Transverse colon (tissue), 4 donors: ENCODE results near the gene NUP153. TPM values are rescaled to one million over a fixed set of nuclear protein-coding genes. Genes with fewer than 3 reads are reported as not detected.
"Not testable (repeated sequence)": the region's sequence is repeated elsewhere in the genome, so short reads cannot be mapped to it uniquely, and the experiment has no call there.

Experiments used
- DNase-seq: peaks from one replicate; pipeline ENCODE4 v3.0.0-alpha.2; 2019
- H3K27ac ChIP-seq, 4 donors: fragments of 200-600 bp; sonication (generic); 2 replicates each; pipeline ENCODE4 v1.5.1; 2016 to 2018; ENCODE audit warnings: inconsistent platforms in 4 of 4
- H3K27me3 ChIP-seq: fragments of 200-600 bp; sonication (generic); 2 replicates; pipeline ENCODE4 v1.5.1; 2017; ENCODE audit warnings: inconsistent platforms
- H3K36me3 ChIP-seq, 4 donors: fragments of 200-600 bp; sonication (generic); 2 replicates each; pipeline ENCODE4 v1.5.1; 2017 to 2019; ENCODE audit warnings: inconsistent platforms in 4 of 4
- H3K4me1 ChIP-seq, 4 donors: fragments of 200-600 bp; sonication (generic); 2 replicates each; pipeline ENCODE4 v1.5.1; 2017 to 2020; ENCODE audit warnings: inconsistent platforms in 4 of 4
- H3K4me3 ChIP-seq, 4 donors: fragments of 200-600 bp; sonication (generic); 1 replicate in 1 of 4; 2 replicates in 3 of 4; pipeline versions ENCODE4 v1.5.1 to v1.6.1; 2017 to 2019; ENCODE audit warnings: inconsistent platforms in 4 of 4
- H3K9me3 ChIP-seq, 2 donors: fragments of 200-600 bp; sonication (generic); 2 replicates each; pipeline ENCODE4 v1.5.1; 2017 to 2019; ENCODE audit warnings: inconsistent platforms in 2 of 2
- EP300 ChIP-seq: sonication (generic); formaldehyde crosslinking; IDR thresholded peaks from one replicate; pipeline ENCODE4 v1.6.1; 2017; ENCODE audit warnings: antibody characterized with exemption, low read depth
- POLR2A ChIP-seq: fragments of 450-650 bp; IDR thresholded peaks from one replicate; pipeline ENCODE4 v1.6.1; 2016; ENCODE audit warnings: antibody characterized with exemption, mild to moderate bottlenecking, moderate library complexity
- POLR2AphosphoS5 ChIP-seq, 3 donors: sonication (generic); formaldehyde crosslinking; IDR thresholded peaks; one replicate each; pipeline ENCODE4 v1.6.1; 2016; ENCODE audit warnings: antibody characterized with exemption in 3 of 3
- WGBS, 2 donors: methylation state at CpG; one replicate each; pipeline ENCODE4 v1.1.5; 2018; ENCODE audit warnings: low coverage in 1 of 2; 5-methylcytosine and 5-hydroxymethylcytosine counted together
- in situ Hi-C, 4 donors: fragments of 200-750 bp; cut with MboI; loops; one replicate each; pipeline versions ENCODE4 v1.15.0 to v1.15.1; 2017; ENCODE audit warnings: low sequenced_read_pairs in 3 of 4, low pct_ligation_motif_present in 1 of 4, low pct_unique_long_range_greater_than_20kb in 1 of 4
- intact Hi-C: fragments of 100-400 bp; cut with DNase I; formaldehyde crosslinking; loops from one replicate; pipeline ENCODE4 v1.15.1; 2023; ENCODE audit warnings: low total_unique reads
- total RNA-seq, 4 donors: library from RNA; depleted of rRNA; stranded (reverse); fragments of >200 nt; gene quantifications; one replicate each; pipeline ENCODE4 v1.1.0, GENCODE V29; 2016
- TF ChIP-seq, protein P1 (sequence below), 5 experiments: fragments of 200-600 bp in 3 of 5; fragments of 450-650 bp in 2 of 5; sonication (generic) in 3 of 5; IDR thresholded peaks; 1 replicate in 2 of 5; 2 replicates in 3 of 5; pipeline ENCODE4 v1.5.1; 2016 to 2017; ENCODE audit warnings: antibody characterized with exemption in 5 of 5, inconsistent platforms in 3 of 5, mild to moderate bottlenecking in 2 of 5, moderate library complexity in 1 of 5

NUP153 gene
- total RNA-seq, 4 donors from 2014 or later: 27.9 to 37.0 (median 32.1) TPM

GRCh38 chr6:17583811-17584210 is 122.9 kb downstream of the NUP153 start:
- peak overlapping the region in 1 of 4 donors; percentile 21 for H3K4me3 ChIP-seq
- H3K36me3 ChIP-seq: no peaks in the 10 kb centered on the region
- peak overlapping the region; percentile 58 to 81 (median 73) for H3K27ac ChIP-seq
- no peak for DNase-seq
- in situ Hi-C loops (loop anchor here in 3 of 4 donors (5.0 to 25.0 kb wide), 6 partner anchors 228 to 553 kb away; partner anchors contain the start of genes NHLRC1 (in 1 of the 3) and RBM24 (in 1 of the 3)), intact Hi-C loops (loop anchor here (10.0 kb wide), 1 partner anchor 109 kb away; no protein-coding TSS in a partner anchor)
- peaks cover 5 to 36% (median 14%) of the 10 kb centered on the region in 4 donors for H3K4me1 ChIP-seq
- no peaks in the 10 kb centered on the region for H3K27me3 ChIP-seq
- TF ChIP-seq EP300 (no peak), POLR2AphosphoS5 (IDR thresholded peaks at IDR 0.05) (no peak), POLR2A (no peak)
- TF ChIP-seq, protein P1, sequence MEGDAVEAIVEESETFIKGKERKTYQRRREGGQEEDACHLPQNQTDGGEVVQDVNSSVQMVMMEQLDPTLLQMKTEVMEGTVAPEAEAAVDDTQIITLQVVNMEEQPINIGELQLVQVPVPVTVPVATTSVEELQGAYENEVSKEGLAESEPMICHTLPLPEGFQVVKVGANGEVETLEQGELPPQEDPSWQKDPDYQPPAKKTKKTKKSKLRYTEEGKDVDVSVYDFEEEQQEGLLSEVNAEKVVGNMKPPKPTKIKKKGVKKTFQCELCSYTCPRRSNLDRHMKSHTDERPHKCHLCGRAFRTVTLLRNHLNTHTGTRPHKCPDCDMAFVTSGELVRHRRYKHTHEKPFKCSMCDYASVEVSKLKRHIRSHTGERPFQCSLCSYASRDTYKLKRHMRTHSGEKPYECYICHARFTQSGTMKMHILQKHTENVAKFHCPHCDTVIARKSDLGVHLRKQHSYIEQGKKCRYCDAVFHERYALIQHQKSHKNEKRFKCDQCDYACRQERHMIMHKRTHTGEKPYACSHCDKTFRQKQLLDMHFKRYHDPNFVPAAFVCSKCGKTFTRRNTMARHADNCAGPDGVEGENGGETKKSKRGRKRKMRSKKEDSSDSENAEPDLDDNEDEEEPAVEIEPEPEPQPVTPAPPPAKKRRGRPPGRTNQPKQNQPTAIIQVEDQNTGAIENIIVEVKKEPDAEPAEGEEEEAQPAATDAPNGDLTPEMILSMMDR (IDR thresholded peaks at IDR 0.05): no peak
- H3K9me3 ChIP-seq: no peaks in the 10 kb centered on the region
- 5 to 17% methylated on average over 5 of the region's 5 CpGs for WGBS, 2 donors

GRCh38 chr6:17581282-17581681 is 125.4 kb downstream of the NUP153 start:
- not testable (repeated sequence) for H3K9me3 ChIP-seq, H3K4me3 ChIP-seq, DNase-seq, H3K27me3 ChIP-seq, H3K36me3 ChIP-seq
- WGBS, 2 donors: 93 to 100% methylated on average over 1 to 7 of the region's 7 CpGs
- Histone ChIP-seq H3K4me1 (peaks cover 3 to 21% (median 9%) of the 10 kb centered on the region in 4 donors), H3K27ac (peak overlapping the region in 3 of 4 donors; percentile 76 to 86 (median 81))
- intact Hi-C loops: loop anchor here (10.0 kb wide), 1 partner anchor 106 kb away; no protein-coding TSS in a partner anchor
- in situ Hi-C loops: loop anchor here in 3 of 4 donors (5.0 to 25.0 kb wide), 6 partner anchors 231 to 556 kb away; partner anchors contain the start of genes NHLRC1 (in 1 of the 3) and RBM24 (in 1 of the 3)

DNA sequence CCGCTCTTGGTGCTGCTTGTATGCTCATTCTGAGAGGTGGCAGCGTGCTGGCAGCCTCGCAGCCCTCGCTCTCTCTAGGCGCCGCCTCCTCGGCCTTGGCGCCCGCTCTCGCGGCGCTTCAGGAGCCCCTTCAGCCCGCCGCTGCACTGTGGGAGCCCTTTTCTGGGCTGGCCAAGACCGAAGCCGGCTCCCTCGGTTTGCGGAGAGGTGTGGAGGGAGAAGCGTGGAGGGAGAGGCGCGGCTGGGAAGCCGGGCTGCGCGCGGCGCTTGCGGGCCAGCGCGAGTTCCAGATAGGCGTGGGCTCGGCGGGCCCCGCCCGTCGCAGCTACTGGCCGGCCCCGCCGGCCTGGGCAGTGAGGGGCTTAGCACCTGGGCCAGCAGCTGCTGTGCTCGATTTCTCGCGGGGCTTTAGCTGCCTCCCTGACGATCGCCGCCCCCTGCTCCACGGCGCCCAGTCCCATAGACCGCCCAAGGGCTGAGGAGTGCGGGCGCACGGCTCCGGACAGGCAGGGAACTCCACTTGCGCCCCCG is 126.1 kb downstream of the NUP153 start:
- peaks cover 3 to 21% (median 7%) of the 10 kb centered on the region in 4 donors for H3K4me1 ChIP-seq
- TF ChIP-seq EP300 (no peak), POLR2A (no peak), POLR2AphosphoS5 (IDR thresholded peaks at IDR 0.05) (no peak)
- TF ChIP-seq, protein P1 (IDR thresholded peaks at IDR 0.05): no peak
- in situ Hi-C loops (loop anchor here in 3 of 4 donors (5.0 to 25.0 kb wide), 6 partner anchors 232 to 557 kb away; partner anchors contain the start of genes NHLRC1 (in 1 of the 3) and RBM24 (in 1 of the 3)), intact Hi-C loops (loop anchor here (10.0 kb wide), 1 partner anchor 106 kb away; no protein-coding TSS in a partner anchor)
- H3K4me3 ChIP-seq: peak overlapping the region; percentile 36 to 64 (median 52)
- H3K9me3 ChIP-seq: no peaks in the 10 kb centered on the region
- H3K27me3 ChIP-seq: no peaks in the 10 kb centered on the region
- peak overlapping the region; percentile 64 to 86 (median 78) for H3K27ac ChIP-seq
- WGBS, 2 donors: 39% methylated on average over 34 of the region's 53 CpGs; no CpG with 5 or more reads in 1 of the 2 donors
- no peaks in the 10 kb centered on the region for H3K36me3 ChIP-seq
- peak; percentile 34 for DNase-seq

DNA sequence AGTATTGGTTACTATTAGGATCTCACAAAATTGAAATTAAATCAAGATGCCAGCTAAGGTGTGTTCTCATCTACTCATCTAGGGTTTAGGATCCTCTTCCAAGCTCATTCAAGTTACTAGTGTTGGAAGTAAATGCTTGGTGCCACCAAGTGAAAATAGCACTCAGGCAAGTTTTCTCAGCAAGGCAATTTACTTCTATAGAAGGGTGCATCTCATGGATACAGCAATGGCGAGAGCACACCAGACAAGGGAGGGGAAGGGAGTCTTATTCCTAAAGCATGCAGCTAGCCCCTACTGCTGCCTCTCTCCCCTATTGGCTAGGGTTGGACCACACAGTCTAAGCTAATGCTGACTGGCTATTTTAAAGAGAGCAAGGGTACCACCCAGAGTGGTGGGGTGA is 129.7 kb downstream of the NUP153 start:
- H3K27ac ChIP-seq: no peak overlapping the region

More for the DNA sequence above, 129.7 kb downstream of the NUP153 start:
- Histone ChIP-seq H3K27me3 (no peaks in the 10 kb centered on the region), H3K4me1 (peaks cover 0 to 7% (median 1%) of the 10 kb centered on the region in 4 donors), H3K9me3 (no peaks in the 10 kb centered on the region), H3K4me3 (no peak overlapping the region), H3K36me3 (no peaks in the 10 kb centered on the region)
- in situ Hi-C loops (loop anchor here in 3 of 4 donors (25.0 kb wide), 4 partner anchors 235 to 560 kb away; partner anchors contain the start of genes NHLRC1 (in 1 of the 3) and RBM24 (in 1 of the 3)), intact Hi-C loops (no loop called here)
- DNase-seq: no peak
- no peak for TF ChIP-seq POLR2AphosphoS5 (IDR thresholded peaks at IDR 0.05)
- TF ChIP-seq EP300: no peak
- no peak for TF ChIP-seq POLR2A
- 95 to 100% methylated on average over 1 of the region's 1 CpG for WGBS, 2 donors
